ENCODE measurements around the gene BBX. TPM values are rescaled to one million over a fixed set of nuclear protein-coding genes. Genes with fewer than 3 reads are reported as not detected.

Gene BBX
- total and polyA plus RNA-seq, 2 of the 13 experiments (the other 11 are each of a cell fraction or from before 2014, with no cell fraction given): 13.7 to 23.2 TPM

DNA sequence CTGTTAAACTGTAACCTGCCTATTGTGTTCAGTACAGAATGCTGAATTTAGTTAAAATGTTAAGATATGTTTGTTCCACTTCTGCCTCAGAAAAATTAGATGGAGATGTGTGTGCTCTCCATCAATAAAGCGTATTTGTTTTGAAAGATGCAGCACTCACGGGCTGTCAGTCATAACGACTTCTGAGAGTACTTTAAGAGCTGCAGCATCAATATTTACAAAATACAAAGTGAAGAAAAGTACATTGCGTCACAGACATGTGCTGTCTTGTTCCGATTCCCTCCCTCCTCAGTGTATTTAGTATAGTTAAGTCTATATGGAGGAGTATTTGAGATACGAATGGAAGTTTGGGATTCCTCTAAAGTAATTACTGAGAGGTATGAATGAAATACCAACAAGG lies 166.6 kb downstream of the BBX start (continued):
- TF ChIP-seq MXI1 (IDR thresholded peaks at IDR 0.05; ENCODE audit: borderline replicate concordance, low read depth, low read length): no peak
- no peak; the same call in 1 of the 2 replicates for TF ChIP-seq HMG20B (CRISPR knock-in tag; conservative IDR thresholded peaks at IDR 0.05)
- no peak for TF ChIP-seq ZBTB8A (CRISPR knock-in tag; IDR thresholded peaks at IDR 0.05; ENCODE audit: borderline replicate concordance, low read depth)
- TF ChIP-seq PHF20 (CRISPR knock-in tag; IDR thresholded peaks at IDR 0.05): no peak
- TF ChIP-seq ZNF883 (CRISPR knock-in tag; IDR thresholded peaks at IDR 0.05; ENCODE audit: not compliant biosample characterization): no peak
- TF ChIP-seq SNAI1 (CRISPR knock-in tag; IDR thresholded peaks at IDR 0.05; ENCODE audit: borderline replicate concordance): no peak
- peak; percentile 88 for TF ChIP-seq FOXA3 (CRISPR knock-in tag; IDR thresholded peaks at IDR 0.05)
- TF ChIP-seq, protein P1, sequence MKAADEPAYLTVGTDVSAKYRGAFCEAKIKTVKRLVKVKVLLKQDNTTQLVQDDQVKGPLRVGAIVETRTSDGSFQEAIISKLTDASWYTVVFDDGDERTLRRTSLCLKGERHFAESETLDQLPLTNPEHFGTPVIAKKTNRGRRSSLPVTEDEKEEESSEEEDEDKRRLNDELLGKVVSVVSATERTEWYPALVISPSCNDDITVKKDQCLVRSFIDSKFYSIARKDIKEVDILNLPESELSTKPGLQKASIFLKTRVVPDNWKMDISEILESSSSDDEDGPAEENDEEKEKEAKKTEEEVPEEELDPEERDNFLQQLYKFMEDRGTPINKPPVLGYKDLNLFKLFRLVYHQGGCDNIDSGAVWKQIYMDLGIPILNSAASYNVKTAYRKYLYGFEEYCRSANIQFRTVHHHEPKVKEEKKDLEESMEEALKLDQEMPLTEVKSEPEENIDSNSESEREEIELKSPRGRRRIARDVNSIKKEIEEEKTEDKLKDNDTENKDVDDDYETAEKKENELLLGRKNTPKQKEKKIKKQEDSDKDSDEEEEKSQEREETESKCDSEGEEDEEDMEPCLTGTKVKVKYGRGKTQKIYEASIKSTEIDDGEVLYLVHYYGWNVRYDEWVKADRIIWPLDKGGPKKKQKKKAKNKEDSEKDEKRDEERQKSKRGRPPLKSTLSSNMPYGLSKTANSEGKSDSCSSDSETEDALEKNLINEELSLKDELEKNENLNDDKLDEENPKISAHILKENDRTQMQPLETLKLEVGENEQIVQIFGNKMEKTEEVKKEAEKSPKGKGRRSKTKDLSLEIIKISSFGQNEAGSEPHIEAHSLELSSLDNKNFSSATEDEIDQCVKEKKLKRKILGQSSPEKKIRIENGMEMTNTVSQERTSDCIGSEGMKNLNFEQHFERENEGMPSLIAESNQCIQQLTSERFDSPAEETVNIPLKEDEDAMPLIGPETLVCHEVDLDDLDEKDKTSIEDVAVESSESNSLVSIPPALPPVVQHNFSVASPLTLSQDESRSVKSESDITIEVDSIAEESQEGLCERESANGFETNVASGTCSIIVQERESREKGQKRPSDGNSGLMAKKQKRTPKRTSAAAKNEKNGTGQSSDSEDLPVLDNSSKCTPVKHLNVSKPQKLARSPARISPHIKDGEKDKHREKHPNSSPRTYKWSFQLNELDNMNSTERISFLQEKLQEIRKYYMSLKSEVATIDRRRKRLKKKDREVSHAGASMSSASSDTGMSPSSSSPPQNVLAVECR (CRISPR knock-in tag; IDR thresholded peaks at IDR 0.05; ENCODE audit: borderline replicate concordance): no peak
- TF ChIP-seq HCFC1 (IDR thresholded peaks at IDR 0.05; ENCODE audit: low read depth, low read length): no peak
- TF ChIP-seq FOSL1 (CRISPR knock-in tag; IDR thresholded peaks at IDR 0.05; ENCODE audit: borderline replicate concordance): no peak
- no peak for TF ChIP-seq SOX6 (IDR thresholded peaks at IDR 0.05)
- peak; percentile 93 for TF ChIP-seq SOX6 (CRISPR knock-in tag; IDR thresholded peaks at IDR 0.05)
- TF ChIP-seq ZNF207 (IDR thresholded peaks at IDR 0.05; ENCODE audit: borderline replicate concordance): no peak
- no peak for TF ChIP-seq ZNF251 (CRISPR knock-in tag; IDR thresholded peaks at IDR 0.05)
- TF ChIP-seq CHD2 (IDR thresholded peaks at IDR 0.05; ENCODE audit: low read depth, low read length): no peak
- TF ChIP-seq, protein P2, sequence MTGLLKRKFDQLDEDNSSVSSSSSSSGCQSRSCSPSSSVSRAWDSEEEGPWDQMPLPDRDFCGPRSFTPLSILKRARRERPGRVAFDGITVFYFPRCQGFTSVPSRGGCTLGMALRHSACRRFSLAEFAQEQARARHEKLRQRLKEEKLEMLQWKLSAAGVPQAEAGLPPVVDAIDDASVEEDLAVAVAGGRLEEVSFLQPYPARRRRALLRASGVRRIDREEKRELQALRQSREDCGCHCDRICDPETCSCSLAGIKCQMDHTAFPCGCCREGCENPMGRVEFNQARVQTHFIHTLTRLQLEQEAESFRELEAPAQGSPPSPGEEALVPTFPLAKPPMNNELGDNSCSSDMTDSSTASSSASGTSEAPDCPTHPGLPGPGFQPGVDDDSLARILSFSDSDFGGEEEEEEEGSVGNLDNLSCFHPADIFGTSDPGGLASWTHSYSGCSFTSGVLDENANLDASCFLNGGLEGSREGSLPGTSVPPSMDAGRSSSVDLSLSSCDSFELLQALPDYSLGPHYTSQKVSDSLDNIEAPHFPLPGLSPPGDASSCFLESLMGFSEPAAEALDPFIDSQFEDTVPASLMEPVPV (CRISPR knock-in tag; IDR thresholded peaks at IDR 0.05): no peak
- no peak for TF ChIP-seq CHCHD3 (CRISPR knock-in tag; IDR thresholded peaks at IDR 0.05)
- no peak; the same call in 1 of the 2 replicates for TF ChIP-seq ZNF746 (CRISPR knock-in tag; IDR thresholded peaks at IDR 0.05)
- TF ChIP-seq, protein P3, sequence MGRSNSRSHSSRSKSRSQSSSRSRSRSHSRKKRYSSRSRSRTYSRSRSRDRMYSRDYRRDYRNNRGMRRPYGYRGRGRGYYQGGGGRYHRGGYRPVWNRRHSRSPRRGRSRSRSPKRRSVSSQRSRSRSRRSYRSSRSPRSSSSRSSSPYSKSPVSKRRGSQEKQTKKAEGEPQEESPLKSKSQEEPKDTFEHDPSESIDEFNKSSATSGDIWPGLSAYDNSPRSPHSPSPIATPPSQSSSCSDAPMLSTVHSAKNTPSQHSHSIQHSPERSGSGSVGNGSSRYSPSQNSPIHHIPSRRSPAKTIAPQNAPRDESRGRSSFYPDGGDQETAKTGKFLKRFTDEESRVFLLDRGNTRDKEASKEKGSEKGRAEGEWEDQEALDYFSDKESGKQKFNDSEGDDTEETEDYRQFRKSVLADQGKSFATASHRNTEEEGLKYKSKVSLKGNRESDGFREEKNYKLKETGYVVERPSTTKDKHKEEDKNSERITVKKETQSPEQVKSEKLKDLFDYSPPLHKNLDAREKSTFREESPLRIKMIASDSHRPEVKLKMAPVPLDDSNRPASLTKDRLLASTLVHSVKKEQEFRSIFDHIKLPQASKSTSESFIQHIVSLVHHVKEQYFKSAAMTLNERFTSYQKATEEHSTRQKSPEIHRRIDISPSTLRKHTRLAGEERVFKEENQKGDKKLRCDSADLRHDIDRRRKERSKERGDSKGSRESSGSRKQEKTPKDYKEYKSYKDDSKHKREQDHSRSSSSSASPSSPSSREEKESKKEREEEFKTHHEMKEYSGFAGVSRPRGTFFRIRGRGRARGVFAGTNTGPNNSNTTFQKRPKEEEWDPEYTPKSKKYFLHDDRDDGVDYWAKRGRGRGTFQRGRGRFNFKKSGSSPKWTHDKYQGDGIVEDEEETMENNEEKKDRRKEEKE (IDR thresholded peaks at IDR 0.05): no peak
- TF ChIP-seq ZNF468 (CRISPR knock-in tag; IDR thresholded peaks at IDR 0.05): no peak
- no peak for TF ChIP-seq ZFP82 (CRISPR knock-in tag; IDR thresholded peaks at IDR 0.05; ENCODE audit: borderline replicate concordance)
- TF ChIP-seq ZFAT (CRISPR knock-in tag; conservative IDR thresholded peaks at IDR 0.05): no peak
- TF ChIP-seq ZNF264 (CRISPR knock-in tag; IDR thresholded peaks at IDR 0.05): no peak
